ENCODE measurements around the gene ZNF808. TPM values are rescaled to one million over a fixed set of nuclear protein-coding genes. Genes with fewer than 3 reads are reported as not detected.
A peak's percentile ranks its signal among the peaks of the same experiment; 100 is the strongest.
"Not testable (repeated sequence)": the region's sequence is repeated elsewhere in the genome, so short reads cannot be mapped to it uniquely, and the experiment has no call there.

Gene ZNF808
- total RNA-seq, 4 donors from 2014 or later = 3.4 to 12.9 (median 7.9) TPM

GRCh38 chr19:52535771-52536447 lies 8.4 kb downstream of the ZNF808 start:
- peak overlapping the region; percentile 69 to 88 (median 82) for H3K27ac ChIP-seq
- H3K27me3 ChIP-seq = no peaks in the 10 kb centered on the region
- no peaks in the 10 kb centered on the region for H3K9me3 ChIP-seq
- H3K4me3 ChIP-seq = peak overlapping the region; percentile 59 to 74 (median 70)
- ATAC-seq = peak; percentile 69 to 80
- H3K4me1 ChIP-seq = peaks cover 25% of the 10 kb centered on the region in 2 donors
- in situ Hi-C loops (cut with MboI; ENCODE audit: low sequenced_read_pairs in 4 of 4) = no loop called here
- peak in 2 of 5 experiments; percentile 39 to 47 for TF ChIP-seq CTCF (IDR thresholded peaks at IDR 0.05 in 4 of 5, conservative IDR thresholded peaks at IDR 0.05 in 1 of 5)
- peak; percentile 32 to 44 for TF ChIP-seq POLR2A (IDR thresholded peaks at IDR 0.05)
- peak; percentile 68 to 79 for DNase-seq
- intact Hi-C loops (cut with DNase I; ENCODE audit: low total_unique reads) = loop anchor here (1.0 to 10.0 kb wide), 4 partner anchors 9 to 569 kb away; partner anchors contain the start of genes ZNF160, ZNF701 and ZNF808
- no peaks in the 10 kb centered on the region for H3K36me3 ChIP-seq

DNA sequence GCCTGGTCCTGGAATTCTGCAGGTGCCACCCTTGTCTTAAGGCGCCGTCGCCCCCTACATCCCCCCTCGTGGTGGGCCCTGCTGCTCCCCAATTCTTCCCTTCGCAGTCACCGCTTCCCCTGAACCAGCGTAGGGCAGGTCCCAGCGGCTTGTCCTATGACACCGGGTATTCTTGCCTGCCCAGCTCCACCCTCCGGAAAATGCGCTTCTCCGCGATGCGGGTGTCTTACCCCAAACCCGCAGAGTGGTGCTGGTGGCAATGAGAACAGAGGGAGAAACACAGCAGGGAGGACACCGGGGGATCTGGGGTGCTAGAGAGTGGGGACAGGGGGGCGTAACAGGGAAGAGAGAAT lies 9.0 kb downstream of the ZNF808 start:
- H3K27ac ChIP-seq = peak overlapping the region; percentile 69 to 88 (median 82)
- H3K4me1 ChIP-seq = peaks cover 25% of the 10 kb centered on the region in 2 donors
- in situ Hi-C loops (cut with MboI; ENCODE audit: low sequenced_read_pairs in 4 of 4) = no loop called here
- peak overlapping the region; percentile 59 to 74 (median 70) for H3K4me3 ChIP-seq
- no peaks in the 10 kb centered on the region for H3K27me3 ChIP-seq
- DNase-seq = no peak
- intact Hi-C loops (cut with DNase I; ENCODE audit: low total_unique reads) = loop anchor here (1.0 to 10.0 kb wide), 3 partner anchors 9 to 568 kb away; partner anchors contain the start of genes ZNF160 and ZNF808
- TF ChIP-seq POLR2A (IDR thresholded peaks at IDR 0.05) (no peak), CTCF (IDR thresholded peaks at IDR 0.05 in 4 of 5, conservative IDR thresholded peaks at IDR 0.05 in 1 of 5) (no peak)
- no peaks in the 10 kb centered on the region for H3K36me3 ChIP-seq
- peak in 1 of 2 donors; percentile 10 for ATAC-seq
- no peaks in the 10 kb centered on the region for H3K9me3 ChIP-seq

DNA sequence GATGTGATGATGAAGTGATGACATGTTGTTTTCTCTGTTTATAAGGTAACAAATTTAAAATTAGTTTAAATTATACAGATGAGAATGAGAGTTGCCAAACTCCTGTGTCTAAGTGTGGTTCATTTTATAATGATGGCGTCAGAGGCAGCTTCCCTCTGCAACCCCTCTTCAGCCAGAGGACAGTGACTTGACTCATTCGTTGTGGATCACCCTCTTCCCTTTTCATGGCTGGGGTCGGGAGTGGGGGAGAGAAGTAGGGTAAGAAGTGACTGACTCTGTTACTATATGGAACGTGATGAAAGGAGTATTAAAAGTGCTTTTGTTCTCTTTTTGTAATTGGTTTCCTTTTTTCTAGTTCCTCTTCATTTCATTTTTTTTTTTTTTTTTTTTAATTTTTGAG lies 11.3 kb downstream of the ZNF808 start:
- ATAC-seq = not testable (repeated sequence)
- intact Hi-C loops (cut with DNase I; ENCODE audit: low total_unique reads) = loop anchor here (10.0 kb wide), 1 partner anchor 566 kb away; the partner anchor contains the start of gene ZNF160

GRCh38 chr19:52541176-52541575 lies 13.7 kb downstream of the ZNF808 start:
- ATAC-seq; intact Hi-C loops (cut with DNase I; ENCODE audit: low total_unique reads): not testable (repeated sequence)

More for the DNA sequence above, 11.3 kb downstream of the ZNF808 start:
- in situ Hi-C loops (cut with MboI; ENCODE audit: low sequenced_read_pairs in 4 of 4); DNase-seq; H3K4me3 ChIP-seq; H3K9me3 ChIP-seq; H3K27ac ChIP-seq; H3K27me3 ChIP-seq: not testable (repeated sequence)
- Histone ChIP-seq H3K36me3 (peaks cover 0 to 12% of the 10 kb centered on the region in 2 donors), H3K4me1 (peaks cover 15 to 17% of the 10 kb centered on the region in 2 donors)

GRCh38 chr19:52541608-52542007 lies 14.1 kb downstream of the ZNF808 start:
- Histone ChIP-seq H3K27me3 (no peaks in the 10 kb centered on the region), H3K9me3 (no peaks in the 10 kb centered on the region), H3K4me1 (no peaks in the 10 kb centered on the region), H3K4me3 (no peak overlapping the region), H3K27ac (no peak overlapping the region), H3K36me3 (peaks cover 5 to 34% of the 10 kb centered on the region in 2 donors)
- ATAC-seq = no peak
- no peak for TF ChIP-seq POLR2A (IDR thresholded peaks at IDR 0.05)
- TF ChIP-seq CTCF (IDR thresholded peaks at IDR 0.05 in 4 of 5, conservative IDR thresholded peaks at IDR 0.05 in 1 of 5) = no peak
- in situ Hi-C loops (cut with MboI; ENCODE audit: low sequenced_read_pairs in 4 of 4) = no loop called here
- intact Hi-C loops (cut with DNase I; ENCODE audit: low total_unique reads) = no loop called here
- DNase-seq = no peak

More at GRCh38 chr19:52541176-52541575, 13.7 kb downstream of the ZNF808 start:
- DNase-seq; in situ Hi-C loops (cut with MboI; ENCODE audit: low sequenced_read_pairs in 4 of 4); H3K4me1 ChIP-seq; H3K27ac ChIP-seq; H3K27me3 ChIP-seq; H3K9me3 ChIP-seq; H3K4me3 ChIP-seq: not testable (repeated sequence)
- H3K36me3 ChIP-seq = peaks cover 5 to 32% of the 10 kb centered on the region in 2 donors

DNA sequence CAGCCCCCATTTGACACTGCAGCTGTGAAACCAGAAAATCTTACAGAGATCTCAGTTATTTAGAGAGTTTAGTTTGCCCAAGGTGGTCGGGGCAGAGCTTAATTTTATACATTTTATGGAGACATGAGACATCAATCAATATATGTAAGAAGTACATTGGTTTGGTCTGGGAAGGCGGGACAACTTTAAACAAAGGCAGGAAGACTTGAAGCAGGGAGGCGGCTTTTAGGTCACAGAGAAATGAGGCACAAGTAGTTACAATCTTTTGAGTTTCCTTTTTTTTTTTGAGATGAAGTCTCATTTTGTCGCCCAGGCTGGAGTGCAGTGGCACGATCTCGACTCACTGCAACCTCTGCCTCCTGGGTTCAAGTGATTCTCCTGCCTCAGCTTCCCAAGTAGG lies 15.1 kb downstream of the ZNF808 start:
- DNase-seq; H3K4me1 ChIP-seq; H3K27ac ChIP-seq; intact Hi-C loops (cut with DNase I; ENCODE audit: low total_unique reads); H3K4me3 ChIP-seq; in situ Hi-C loops (cut with MboI; ENCODE audit: low sequenced_read_pairs in 4 of 4); H3K9me3 ChIP-seq; H3K27me3 ChIP-seq; ATAC-seq: not testable (repeated sequence)
- peaks cover 5 to 40% of the 10 kb centered on the region in 2 donors for H3K36me3 ChIP-seq
